ENCODE results near the gene REST.

REST gene

DNA sequence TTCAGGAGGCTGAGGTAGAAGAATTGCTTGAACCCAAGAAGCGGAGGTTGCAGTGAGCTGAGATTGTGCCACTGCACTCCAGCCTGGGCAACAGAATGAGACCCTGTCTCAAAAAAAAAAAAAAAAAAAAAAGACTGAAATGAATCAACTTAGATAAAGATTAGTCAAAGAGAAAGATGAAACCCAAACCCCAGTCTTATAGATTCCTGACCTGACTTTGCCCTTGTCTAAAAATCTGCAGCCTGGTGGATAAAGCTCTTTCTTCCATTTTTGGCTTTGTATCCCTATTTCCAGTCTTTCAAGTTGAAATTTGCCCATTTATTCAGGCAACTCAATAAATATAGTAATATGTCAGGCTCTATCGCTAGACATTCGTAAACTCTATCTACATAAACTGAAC, 46.9 kb upstream of the REST start:
- no peak for TF ChIP-seq OSR1 (CRISPR knock-in tag; IDR thresholded peaks at IDR 0.05)
- TF ChIP-seq ISL1 (CRISPR knock-in tag; IDR thresholded peaks at IDR 0.05): no peak
- no peak for TF ChIP-seq SNAI2 (CRISPR knock-in tag; IDR thresholded peaks at IDR 0.05)
- no peak for ATAC-seq

DNA sequence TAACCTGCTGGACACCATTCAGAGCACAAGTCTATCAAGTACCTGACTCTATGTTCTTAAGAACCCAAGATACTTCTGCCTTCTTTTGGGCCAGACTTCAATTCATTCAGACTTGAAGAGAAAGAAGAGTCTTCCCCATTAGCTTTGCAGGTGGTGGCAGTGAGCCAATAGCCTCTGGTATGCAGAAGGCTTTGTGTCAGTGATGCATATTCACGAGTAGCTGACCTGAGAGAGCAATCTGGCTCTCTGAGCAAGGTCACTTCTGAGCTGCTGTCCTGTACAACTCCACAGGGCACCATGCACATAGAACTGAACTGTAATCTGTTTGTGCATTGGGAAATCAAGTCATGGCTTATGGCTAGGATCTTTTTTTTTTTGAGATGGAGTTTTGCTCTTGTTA, 46.3 kb upstream of the REST start:
- TF ChIP-seq GLIS3 (CRISPR knock-in tag; IDR thresholded peaks at IDR 0.05) (no peak), TOX (CRISPR knock-in tag; IDR thresholded peaks at IDR 0.05; ENCODE audit: borderline replicate concordance) (no peak), ISL1 (CRISPR knock-in tag; IDR thresholded peaks at IDR 0.05) (no peak), TCF4 (CRISPR knock-in tag; IDR thresholded peaks at IDR 0.05; ENCODE audit: borderline replicate concordance) (no peak), ZC3H10 (CRISPR knock-in tag; IDR thresholded peaks at IDR 0.05) (no peak), PPARA (CRISPR knock-in tag; IDR thresholded peaks at IDR 0.05; ENCODE audit: borderline replicate concordance) (no peak), CSDC2 (CRISPR knock-in tag; IDR thresholded peaks at IDR 0.05) (no peak), ZNF8 (CRISPR knock-in tag; IDR thresholded peaks at IDR 0.05) (no peak), ESRRG (CRISPR knock-in tag; IDR thresholded peaks at IDR 0.05) (no peak), ARNTL (CRISPR knock-in tag; IDR thresholded peaks at IDR 0.05; ENCODE audit: borderline replicate concordance, low read depth) (no peak)
- TF ChIP-seq, protein P1, sequence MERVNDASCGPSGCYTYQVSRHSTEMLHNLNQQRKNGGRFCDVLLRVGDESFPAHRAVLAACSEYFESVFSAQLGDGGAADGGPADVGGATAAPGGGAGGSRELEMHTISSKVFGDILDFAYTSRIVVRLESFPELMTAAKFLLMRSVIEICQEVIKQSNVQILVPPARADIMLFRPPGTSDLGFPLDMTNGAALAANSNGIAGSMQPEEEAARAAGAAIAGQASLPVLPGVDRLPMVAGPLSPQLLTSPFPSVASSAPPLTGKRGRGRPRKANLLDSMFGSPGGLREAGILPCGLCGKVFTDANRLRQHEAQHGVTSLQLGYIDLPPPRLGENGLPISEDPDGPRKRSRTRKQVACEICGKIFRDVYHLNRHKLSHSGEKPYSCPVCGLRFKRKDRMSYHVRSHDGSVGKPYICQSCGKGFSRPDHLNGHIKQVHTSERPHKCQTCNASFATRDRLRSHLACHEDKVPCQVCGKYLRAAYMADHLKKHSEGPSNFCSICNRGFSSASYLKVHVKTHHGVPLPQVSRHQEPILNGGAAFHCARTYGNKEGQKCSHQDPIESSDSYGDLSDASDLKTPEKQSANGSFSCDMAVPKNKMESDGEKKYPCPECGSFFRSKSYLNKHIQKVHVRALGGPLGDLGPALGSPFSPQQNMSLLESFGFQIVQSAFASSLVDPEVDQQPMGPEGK (CRISPR knock-in tag; IDR thresholded peaks at IDR 0.05; ENCODE audit: borderline replicate concordance): no peak
- TF ChIP-seq, protein P2, sequence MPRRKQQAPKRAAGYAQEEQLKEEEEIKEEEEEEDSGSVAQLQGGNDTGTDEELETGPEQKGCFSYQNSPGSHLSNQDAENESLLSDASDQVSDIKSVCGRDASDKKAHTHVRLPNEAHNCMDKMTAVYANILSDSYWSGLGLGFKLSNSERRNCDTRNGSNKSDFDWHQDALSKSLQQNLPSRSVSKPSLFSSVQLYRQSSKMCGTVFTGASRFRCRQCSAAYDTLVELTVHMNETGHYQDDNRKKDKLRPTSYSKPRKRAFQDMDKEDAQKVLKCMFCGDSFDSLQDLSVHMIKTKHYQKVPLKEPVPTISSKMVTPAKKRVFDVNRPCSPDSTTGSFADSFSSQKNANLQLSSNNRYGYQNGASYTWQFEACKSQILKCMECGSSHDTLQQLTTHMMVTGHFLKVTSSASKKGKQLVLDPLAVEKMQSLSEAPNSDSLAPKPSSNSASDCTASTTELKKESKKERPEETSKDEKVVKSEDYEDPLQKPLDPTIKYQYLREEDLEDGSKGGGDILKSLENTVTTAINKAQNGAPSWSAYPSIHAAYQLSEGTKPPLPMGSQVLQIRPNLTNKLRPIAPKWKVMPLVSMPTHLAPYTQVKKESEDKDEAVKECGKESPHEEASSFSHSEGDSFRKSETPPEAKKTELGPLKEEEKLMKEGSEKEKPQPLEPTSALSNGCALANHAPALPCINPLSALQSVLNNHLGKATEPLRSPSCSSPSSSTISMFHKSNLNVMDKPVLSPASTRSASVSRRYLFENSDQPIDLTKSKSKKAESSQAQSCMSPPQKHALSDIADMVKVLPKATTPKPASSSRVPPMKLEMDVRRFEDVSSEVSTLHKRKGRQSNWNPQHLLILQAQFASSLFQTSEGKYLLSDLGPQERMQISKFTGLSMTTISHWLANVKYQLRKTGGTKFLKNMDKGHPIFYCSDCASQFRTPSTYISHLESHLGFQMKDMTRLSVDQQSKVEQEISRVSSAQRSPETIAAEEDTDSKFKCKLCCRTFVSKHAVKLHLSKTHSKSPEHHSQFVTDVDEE (CRISPR knock-in tag; IDR thresholded peaks at IDR 0.05): no peak
- ATAC-seq: no peak

DNA sequence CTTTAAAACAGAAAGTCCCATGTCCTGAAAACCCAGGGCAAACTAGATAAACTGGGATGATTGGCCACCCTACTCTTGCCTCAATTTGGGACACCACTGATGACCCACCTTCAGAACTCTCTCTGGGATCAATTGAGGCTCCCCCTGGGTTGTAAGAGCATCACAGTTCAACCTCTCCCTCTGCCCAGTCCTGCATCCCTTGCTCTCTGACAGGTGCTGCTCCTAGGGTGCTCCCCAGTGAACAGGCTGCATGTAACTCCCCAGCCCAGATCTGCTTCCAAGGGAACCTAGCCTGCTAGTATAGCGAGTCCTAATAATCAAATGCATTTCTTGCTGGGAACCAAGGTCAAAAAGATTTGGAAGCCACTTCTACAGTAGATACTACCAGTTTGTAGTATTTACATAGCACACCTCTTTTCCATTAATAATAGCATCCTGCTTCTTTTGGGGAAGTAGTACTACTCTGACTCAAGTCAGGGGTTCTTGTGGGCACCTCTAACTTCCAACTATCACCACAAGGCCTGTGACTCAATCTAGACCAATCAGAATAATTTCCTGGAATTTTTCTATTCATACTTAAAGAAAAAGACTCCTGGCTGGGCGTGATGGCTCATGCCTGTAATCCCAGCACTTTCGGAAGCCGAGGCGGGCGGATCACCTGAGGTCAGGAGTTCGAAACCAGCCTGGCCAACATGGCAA, 44.1 kb upstream of the REST start:
- TF ChIP-seq RARB (CRISPR knock-in tag; IDR thresholded peaks at IDR 0.05) (no peak), ZC3H10 (CRISPR knock-in tag; IDR thresholded peaks at IDR 0.05) (no peak), BACH2 (CRISPR knock-in tag; IDR thresholded peaks at IDR 0.05; ENCODE audit: borderline replicate concordance) (no peak), SNAI2 (CRISPR knock-in tag; IDR thresholded peaks at IDR 0.05) (no peak), CSDC2 (CRISPR knock-in tag; IDR thresholded peaks at IDR 0.05) (no peak), ZNF565 (CRISPR knock-in tag; conservative IDR thresholded peaks at IDR 0.05; ENCODE audit: low read depth) (no peak), TOX (CRISPR knock-in tag; IDR thresholded peaks at IDR 0.05; ENCODE audit: borderline replicate concordance) (no peak), OSR1 (CRISPR knock-in tag; IDR thresholded peaks at IDR 0.05) (no peak), ARNTL (CRISPR knock-in tag; IDR thresholded peaks at IDR 0.05; ENCODE audit: borderline replicate concordance, low read depth) (no peak), ISL1 (CRISPR knock-in tag; IDR thresholded peaks at IDR 0.05) (no peak)
- TF ChIP-seq, protein P3, sequence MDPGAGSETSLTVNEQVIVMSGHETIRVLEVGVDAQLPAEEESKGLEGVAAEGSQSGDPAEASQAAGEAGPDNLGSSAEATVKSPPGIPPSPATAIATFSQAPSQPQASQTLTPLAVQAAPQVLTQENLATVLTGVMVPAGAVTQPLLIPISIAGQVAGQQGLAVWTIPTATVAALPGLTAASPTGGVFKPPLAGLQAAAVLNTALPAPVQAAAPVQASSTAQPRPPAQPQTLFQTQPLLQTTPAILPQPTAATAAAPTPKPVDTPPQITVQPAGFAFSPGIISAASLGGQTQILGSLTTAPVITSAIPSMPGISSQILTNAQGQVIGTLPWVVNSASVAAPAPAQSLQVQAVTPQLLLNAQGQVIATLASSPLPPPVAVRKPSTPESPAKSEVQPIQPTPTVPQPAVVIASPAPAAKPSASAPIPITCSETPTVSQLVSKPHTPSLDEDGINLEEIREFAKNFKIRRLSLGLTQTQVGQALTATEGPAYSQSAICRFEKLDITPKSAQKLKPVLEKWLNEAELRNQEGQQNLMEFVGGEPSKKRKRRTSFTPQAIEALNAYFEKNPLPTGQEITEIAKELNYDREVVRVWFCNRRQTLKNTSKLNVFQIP (CRISPR knock-in tag; IDR thresholded peaks at IDR 0.05; ENCODE audit: borderline replicate concordance, low read depth): no peak
- TF ChIP-seq, protein P2 (CRISPR knock-in tag; IDR thresholded peaks at IDR 0.05): no peak
- TF ChIP-seq, protein P4, sequence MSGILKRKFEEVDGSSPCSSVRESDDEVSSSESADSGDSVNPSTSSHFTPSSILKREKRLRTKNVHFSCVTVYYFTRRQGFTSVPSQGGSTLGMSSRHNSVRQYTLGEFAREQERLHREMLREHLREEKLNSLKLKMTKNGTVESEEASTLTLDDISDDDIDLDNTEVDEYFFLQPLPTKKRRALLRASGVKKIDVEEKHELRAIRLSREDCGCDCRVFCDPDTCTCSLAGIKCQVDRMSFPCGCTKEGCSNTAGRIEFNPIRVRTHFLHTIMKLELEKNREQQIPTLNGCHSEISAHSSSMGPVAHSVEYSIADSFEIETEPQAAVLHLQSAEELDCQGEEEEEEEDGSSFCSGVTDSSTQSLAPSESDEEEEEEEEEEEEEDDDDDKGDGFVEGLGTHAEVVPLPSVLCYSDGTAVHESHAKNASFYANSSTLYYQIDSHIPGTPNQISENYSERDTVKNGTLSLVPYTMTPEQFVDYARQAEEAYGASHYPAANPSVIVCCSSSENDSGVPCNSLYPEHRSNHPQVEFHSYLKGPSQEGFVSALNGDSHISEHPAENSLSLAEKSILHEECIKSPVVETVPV (CRISPR knock-in tag; IDR thresholded peaks at IDR 0.05): no peak

More for the DNA sequence above, 44.1 kb upstream of the REST start:
- no peak for ATAC-seq
